H1 (cell line): ENCODE results near the gene HGFAC. TPM values are rescaled to one million over a fixed set of nuclear protein-coding genes. Genes with fewer than 3 reads are reported as not detected.

Experiments
- CTCF ChIA-PET: fragments of 300-600 bp; sonication (Branson Sonifier 250); formaldehyde crosslinking; loops from one replicate; lab custom pipeline; 2021; ENCODE audit not compliant: partially characterized antibody; lab: Charles Lee
- POLR2A ChIA-PET: fragments of 300-600 bp; sonication (Branson Sonifier 250); formaldehyde crosslinking; loops from one replicate; lab custom pipeline; 2021; ENCODE audit warnings: inconsistent platforms; ENCODE audit not compliant: partially characterized antibody; lab: Charles Lee
- DNase-seq, 2 experiments: peaks; one replicate each; pipeline versions ENCODE4 v3.0.0 to v3.0.0-alpha.2; 2010 to 2022; ENCODE audit warnings: low spot score in 2 of 2, low read depth in 1 of 2, mixed read lengths in 1 of 2
- FAIRE-seq: peaks from 2 replicates; lab custom pipeline; 2011; peaks lifted over from hg19 to GRCh38; lab: Jason Lieb, UNC
- H2AFZ ChIP-seq: 2 replicates; pipeline ENCODE4 v1.8.1; 2012; ENCODE audit warnings: low read length, inconsistent platforms
- H2AK5ac ChIP-seq: 2 replicates; pipeline ENCODE4 v1.6.1; 2013; ENCODE audit warnings: low read depth, low read length
- H2BK120ac ChIP-seq: replicated peaks from 2 replicates; pipeline ENCODE3; 2013; ENCODE audit warnings: low read depth, low read length, inconsistent platforms
- H2BK12ac ChIP-seq: 2 replicates; pipeline ENCODE4 v1.6.1; 2013; ENCODE audit warnings: low read depth, low read length
- H2BK15ac ChIP-seq: 2 replicates; pipeline ENCODE4 v1.6.1; 2013; ENCODE audit warnings: low read length
- H2BK20ac ChIP-seq: 2 replicates; pipeline ENCODE4 v1.6.1; 2013; ENCODE audit warnings: low read length
- H2BK5ac ChIP-seq: 2 replicates; pipeline ENCODE4 v1.6.1; 2013; ENCODE audit warnings: low read depth, low read length
- H3K14ac ChIP-seq: 2 replicates; pipeline ENCODE4 v1.6.1; 2013; ENCODE audit warnings: inconsistent platforms; ENCODE audit not compliant: insufficient read length
- H3K18ac ChIP-seq: 2 replicates; pipeline ENCODE4 v1.6.1; 2013; ENCODE audit warnings: low read length; ENCODE audit errors: extremely low read depth
- H3K23ac ChIP-seq: 2 replicates; pipeline ENCODE4 v1.6.1; 2013; ENCODE audit warnings: inconsistent platforms; ENCODE audit not compliant: insufficient read length
- H3K23me2 ChIP-seq: 2 replicates; pipeline ENCODE4 v1.6.1; 2013; ENCODE audit warnings: low read depth, low read length
- H3K27ac ChIP-seq: 2 replicates; pipeline ENCODE4 v1.6.1; 2011; ENCODE audit warnings: low read depth, low read length, inconsistent platforms
- H3K27me3 ChIP-seq, 4 experiments: replicated peaks in 1 of 4; 1 replicate in 1 of 4; 2 replicates in 3 of 4; pipeline versions ENCODE4 v1.6.1 to v1.8.1; 2011 to 2013; ENCODE audit warnings: low read length in 3 of 4, mild to moderate bottlenecking in 3 of 4, inconsistent platforms in 2 of 4, mixed read lengths in 2 of 4, moderate library complexity in 1 of 4; ENCODE audit not compliant: control insufficient read depth in 3 of 4, insufficient read depth in 3 of 4; ENCODE audit errors: extremely low read depth in 1 of 4
- H3K36me3 ChIP-seq, 4 experiments: 2 replicates each; pipeline versions ENCODE4 v1.6.1 to v1.8.1; 2011 to 2013; ENCODE audit warnings: mild to moderate bottlenecking in 4 of 4, low read length in 3 of 4, moderate library complexity in 2 of 4, control low read depth in 1 of 4, inconsistent platforms in 1 of 4; ENCODE audit not compliant: insufficient read depth in 4 of 4, control insufficient read depth in 2 of 4
- H3K4ac ChIP-seq: replicated peaks from 2 replicates; pipeline ENCODE3; 2013; ENCODE audit warnings: low read length, low read depth, mixed read lengths, inconsistent platforms; ENCODE audit not compliant: insufficient read length
- H3K4me1 ChIP-seq, 4 experiments: replicated peaks in 1 of 4; 1 replicate in 1 of 4; 2 replicates in 3 of 4; pipeline versions ENCODE4 v1.6.1 to v1.8.1; 2011 to 2013; ENCODE audit warnings: low read length in 3 of 4, inconsistent platforms in 2 of 4, mixed read lengths in 1 of 4; ENCODE audit not compliant: insufficient read depth in 4 of 4, control insufficient read depth in 3 of 4
- H3K4me2 ChIP-seq, 2 experiments: 2 replicates each; pipeline versions ENCODE4 v1.6.1 to v1.8.1; 2011 to 2013; ENCODE audit warnings: low read depth in 2 of 2, low read length in 2 of 2, control low read depth in 1 of 2, inconsistent platforms in 1 of 2, mild to moderate bottlenecking in 1 of 2; ENCODE audit not compliant: insufficient read depth in 1 of 2
- H3K4me3 ChIP-seq, 4 experiments: fragments of 200-600, 300-600 bp in 1 of 4; sonication (generic), shearing (Covaris generic), sonication (Bioruptor Twin) in 1 of 4; 2 replicates each; pipeline versions ENCODE4 v1.5.1 to v1.8.1; 2011 to 2016; ENCODE audit warnings: low read length in 4 of 4, low read depth in 3 of 4, control low read depth in 2 of 4, inconsistent platforms in 2 of 4, mild to moderate bottlenecking in 2 of 4, mixed read lengths in 1 of 4, moderate library complexity in 1 of 4; ENCODE audit not compliant: insufficient read depth in 2 of 4; ENCODE audit errors: extremely low read depth in 1 of 4
- H3K56ac ChIP-seq: replicated peaks from 2 replicates; pipeline ENCODE3; 2013; ENCODE audit warnings: low read depth, mild to moderate bottlenecking, mixed read lengths, low read length, inconsistent platforms; ENCODE audit not compliant: insufficient read length
- H3K79me1 ChIP-seq: 2 replicates; pipeline ENCODE4 v1.6.1; 2013; ENCODE audit warnings: low read depth, low read length, control low read depth
- H3K79me2 ChIP-seq, 2 experiments: 2 replicates each; pipeline versions ENCODE4 v1.6.1 to v1.8.1; 2012 to 2013; ENCODE audit warnings: low read length in 2 of 2, mild to moderate bottlenecking in 2 of 2, inconsistent platforms in 1 of 2; ENCODE audit not compliant: insufficient read depth in 2 of 2, control insufficient read depth in 1 of 2
- H3K9ac ChIP-seq, 4 experiments: replicated peaks in 1 of 4; 1 replicate in 1 of 4; 2 replicates in 3 of 4; pipeline versions ENCODE4 v1.6.1 to v1.8.1; 2011 to 2013; ENCODE audit warnings: low read depth in 3 of 4, low read length in 3 of 4, control low read depth in 2 of 4, mild to moderate bottlenecking in 2 of 4, moderate library complexity in 2 of 4, inconsistent platforms in 1 of 4; ENCODE audit errors: extremely low read depth in 1 of 4
- H3K9me3 ChIP-seq, 2 experiments: 2 replicates each; pipeline versions ENCODE4 v1.6.1 to v1.8.1; 2012 to 2013; ENCODE audit warnings: mild to moderate bottlenecking in 2 of 2, moderate library complexity in 2 of 2, control low read depth in 1 of 2, inconsistent platforms in 1 of 2, low read depth in 1 of 2, low read length in 1 of 2, mixed read lengths in 1 of 2; ENCODE audit not compliant: insufficient read depth in 2 of 2
- H4K20me1 ChIP-seq, 2 experiments: replicated peaks in 1 of 2; 2 replicates each; pipeline versions ENCODE3 to v1.8.1; 2011 to 2013; ENCODE audit warnings: inconsistent platforms in 2 of 2, low read length in 2 of 2, mild to moderate bottlenecking in 1 of 2; ENCODE audit not compliant: insufficient read depth in 2 of 2, control insufficient read depth in 1 of 2
- H4K5ac ChIP-seq: 2 replicates; pipeline ENCODE4 v1.6.1; 2013; ENCODE audit warnings: low read length, low read depth, mixed read lengths, inconsistent platforms; ENCODE audit not compliant: insufficient read length
- H4K8ac ChIP-seq: 2 replicates; pipeline ENCODE4 v1.8.0; 2013; ENCODE audit warnings: mild to moderate bottlenecking, moderate library complexity, low read length, inconsistent platforms; ENCODE audit not compliant: insufficient read depth; ENCODE audit errors: extremely low read depth
- H4K91ac ChIP-seq: replicated peaks from 2 replicates; pipeline ENCODE3; 2013; ENCODE audit warnings: low read length, mixed read lengths, inconsistent platforms; ENCODE audit not compliant: insufficient read length
- ATF3 ChIP-seq: IDR thresholded peaks from 2 replicates; pipeline ENCODE4 v1.6.1; 2011; ENCODE audit warnings: low read depth, mild to moderate bottlenecking, low read length; ENCODE audit not compliant: insufficient read depth
- CTBP2 ChIP-seq: IDR thresholded peaks from 2 replicates; pipeline ENCODE4 v1.7.0; 2011; ENCODE audit warnings: borderline replicate concordance, mild to moderate bottlenecking, moderate library complexity, mixed read lengths, low read length; ENCODE audit not compliant: insufficient read depth, insufficient read length
- EP300 ChIP-seq, 2 experiments: IDR thresholded peaks; 1 replicate in 1 of 2; 2 replicates in 1 of 2; pipeline ENCODE4 v1.6.1; 2011 to 2012; ENCODE audit warnings: low read depth in 2 of 2, low read length in 2 of 2, mild to moderate bottlenecking in 2 of 2, borderline replicate concordance in 1 of 2, inconsistent platforms in 1 of 2, moderate library complexity in 1 of 2
- GTF2F1 ChIP-seq: IDR thresholded peaks from 2 replicates; pipeline ENCODE4 v1.6.1; 2012; ENCODE audit warnings: low read depth, low read length, improper control_type of control experiment, borderline replicate concordance
- RBBP5 ChIP-seq: IDR thresholded peaks from 2 replicates; pipeline ENCODE4 v1.7.1; 2012; ENCODE audit warnings: low read depth, mild to moderate bottlenecking, inconsistent platforms, low read length, moderate library complexity, borderline replicate concordance
- SIN3A ChIP-seq, 2 experiments: IDR thresholded peaks in 1 of 2; conservative IDR thresholded peaks in 1 of 2; 2 replicates each; pipeline ENCODE4 v1.6.1; 2011 to 2012; ENCODE audit warnings: low read length in 2 of 2, improper control_type of control experiment in 1 of 2, low read depth in 1 of 2, mild to moderate bottlenecking in 1 of 2
- SP1 ChIP-seq: IDR thresholded peaks from 2 replicates; pipeline ENCODE4 v1.6.1; 2011; ENCODE audit warnings: low read depth, low read length
- SP4 ChIP-seq: IDR thresholded peaks from 2 replicates; pipeline ENCODE4 v1.6.1; 2012; ENCODE audit warnings: low read length, inconsistent platforms
- TCF12 ChIP-seq: IDR thresholded peaks from 2 replicates; pipeline ENCODE4 v1.6.1; 2011; ENCODE audit warnings: low read depth, mild to moderate bottlenecking, low read length
- WGBS, 2 experiments: shearing (Covaris generic) in 1 of 2; methylation state at CpG; one replicate each; pipeline versions ENCODE4 v1.1.6 to v1.1.7; 2013 to 2015; ENCODE audit warnings: low lambda C conversion rate in 2 of 2, mixed read lengths in 2 of 2, inconsistent platforms in 1 of 2, low coverage in 1 of 2, missing lambda C conversion rate in 1 of 2; ENCODE audit not compliant: insufficient replicate concordance in 2 of 2, insufficient coverage in 1 of 2, insufficient read length in 1 of 2; ENCODE audit errors: extremely low coverage in 1 of 2, missing lambda C conversion rate in 1 of 2; 5-methylcytosine and 5-hydroxymethylcytosine counted together
- polyA plus RNA-seq, 7 experiments: library from polyadenylated mRNA; depleted of rRNA in 3 of 7; stranded (reverse) in 5 of 7; unstranded in 2 of 7; fragments of >200 nt in 5 of 7; fragments of 200-250 nt in 2 of 7; gene quantifications; 1 replicate in 5 of 7; 2 replicates in 1 of 7; 4 replicates in 1 of 7; pipeline versions ENCODE4 v1.2.1 to v1.2.3, GENCODE V29; 2011 to 2013; ENCODE audit warnings: missing spikeins in 2 of 7, mixed read lengths in 2 of 7
- total RNA-seq: library from RNA; stranded (reverse); fragmentation: NEBNext Ultra II Directional; extraction: Animal tissue kit (Norgen Biotek cat#: 25700); gene quantifications from 2 replicates; pipeline ENCODE4 v1.2.1, GENCODE V29; 2021

Gene HGFAC
- total and polyA plus RNA-seq, 2 of the 8 experiments (the other 6 are each of a cell fraction or from before 2014, with no cell fraction given), result 0.14 to 0.15 TPM

GRCh38 chr4:3470244-3471097 is 28.7 kb downstream of the HGFAC start:
- WGBS, 2 experiments, result 89% methylated on average over 25 of the region's 25 CpGs; no CpG with 5 or more reads in 1 of the 2 experiments
- no peak for FAIRE-seq

More at GRCh38 chr4:3470244-3471097, 28.7 kb downstream of the HGFAC start:
- DNase-seq, result no peak
- H4K91ac ChIP-seq, result no peak overlapping the region
- no peak overlapping the region for H2BK120ac ChIP-seq
- H3K79me2 ChIP-seq, result no peaks in the 10 kb centered on the region
- POLR2A ChIA-PET, result interaction anchor here (0.6 kb wide), 1 partner anchor 27 kb away, joined by 3 read pairs; no protein-coding TSS in a partner anchor
- peaks cover 5% of the 10 kb centered on the region for H3K23me2 ChIP-seq
- no peak overlapping the region for H2BK15ac ChIP-seq
- peaks cover 0 to 6% of the 10 kb centered on the region in 2 experiments; a peak in 2 of 4 replicates for H3K9me3 ChIP-seq
- no peak overlapping the region for H3K27ac ChIP-seq
- no peak overlapping the region for H2BK12ac ChIP-seq
- no peak overlapping the region for H2BK20ac ChIP-seq
- TF ChIP-seq SP1 (no peak), GTF2F1 (no peak), EP300 (IDR thresholded peaks at IDR 0.05; ENCODE audit: borderline replicate concordance in 1 of 2, low read depth in 2 of 2, low read length in 2 of 2) (no peak), SP4 (no peak), TCF12 (no peak), CTBP2 (no peak), RBBP5 (no peak), ATF3 (no peak), SIN3A (conservative IDR thresholded peaks at IDR 0.05 in 1 of 2, IDR thresholded peaks at IDR 0.05 in 1 of 2; ENCODE audit: low read depth in 1 of 2, low read length in 2 of 2) (no peak)
- H3K4ac ChIP-seq, result no peak overlapping the region
- no peak overlapping the region for H3K4me3 ChIP-seq
- H3K18ac ChIP-seq, result no peak overlapping the region
- H3K4me1 ChIP-seq, result peaks cover 0 to 3% (median 1%) of the 10 kb centered on the region in 4 experiments; a peak in 2 of 7 replicates
- no peak overlapping the region for H2AK5ac ChIP-seq
- no peak overlapping the region for H3K23ac ChIP-seq
- no peak overlapping the region for H3K56ac ChIP-seq
- peaks cover 6% of the 10 kb centered on the region; the same call in 1 of the 2 replicates for H3K79me1 ChIP-seq
- no peak overlapping the region for H2BK5ac ChIP-seq
- H2AFZ ChIP-seq, result no peak overlapping the region
- H4K5ac ChIP-seq, result no peak overlapping the region
- H3K4me2 ChIP-seq, result no peak overlapping the region
- peaks cover 0 to 14% of the 10 kb centered on the region in 2 experiments for H4K20me1 ChIP-seq
- peaks cover 1 to 53% (median 34%) of the 10 kb centered on the region in 4 experiments; a peak in 6 of 7 replicates for H3K27me3 ChIP-seq
- no peak overlapping the region for H3K14ac ChIP-seq
- no peaks in the 10 kb centered on the region for H3K36me3 ChIP-seq
- no peak overlapping the region for H3K9ac ChIP-seq
- H4K8ac ChIP-seq, result peak overlapping the region; percentile 38; the same call in 1 of the 2 replicates
- CTCF ChIA-PET, result interaction anchor here (1.0 to 3.9 kb wide), 4 partner anchors 10 to 230 kb away, joined by 3 to 41 read pairs (median 8); no protein-coding TSS in a partner anchor
